HEK293 (cell line): ENCODE results near the gene CLIC4.

Experiments used
- GLI4 ChIP-seq: fragments of 450-650 bp; formaldehyde crosslinking; IDR thresholded peaks from 2 replicates; pipeline ENCODE4 v1.5.1; 2016; ENCODE audit warnings: missing biosample characterization, missing genetic modification characterization
- INSM2 ChIP-seq: fragments of 450-650 bp; formaldehyde crosslinking; IDR thresholded peaks from 2 replicates; pipeline ENCODE4 v1.5.1; 2016; ENCODE audit warnings: missing biosample characterization, missing genetic modification characterization
- KLF16 ChIP-seq: fragments of 450-650 bp; formaldehyde crosslinking; IDR thresholded peaks from 2 replicates; pipeline ENCODE4 v1.5.1; 2017; ENCODE audit warnings: missing biosample characterization, missing genetic modification characterization
- KLF8 ChIP-seq: fragments of 450-650 bp; formaldehyde crosslinking; IDR thresholded peaks from 2 replicates; pipeline ENCODE4 v1.5.1; 2016; ENCODE audit warnings: missing biosample characterization, missing genetic modification characterization
- PATZ1 ChIP-seq: fragments of 450-650 bp; formaldehyde crosslinking; IDR thresholded peaks from 2 replicates; pipeline ENCODE4 v1.5.1; 2016; ENCODE audit warnings: missing biosample characterization, missing genetic modification characterization
- PBX3 ChIP-seq: sonication (generic); formaldehyde crosslinking; IDR thresholded peaks from 2 replicates; pipeline ENCODE4 v1.8.1; 2022; ENCODE audit warnings: mild to moderate bottlenecking, moderate library complexity, missing genetic modification reagents
- PRDM10 ChIP-seq: fragments of 450-650 bp; formaldehyde crosslinking; IDR thresholded peaks from 2 replicates; pipeline ENCODE4 v1.5.1; 2016; ENCODE audit warnings: missing biosample characterization, missing genetic modification characterization
- YY1 ChIP-seq: fragments of 450-650 bp; formaldehyde crosslinking; IDR thresholded peaks from 2 replicates; pipeline ENCODE4 v1.5.1; 2018; ENCODE audit warnings: missing biosample characterization, missing genetic modification characterization
- ZBTB1 ChIP-seq: fragments of 450-650 bp; formaldehyde crosslinking; IDR thresholded peaks from 2 replicates; pipeline ENCODE4 v1.5.1; 2016; ENCODE audit warnings: missing biosample characterization, missing genetic modification characterization
- ZBTB17 ChIP-seq: fragments of 450-650 bp; formaldehyde crosslinking; IDR thresholded peaks from 2 replicates; pipeline ENCODE4 v1.5.1; 2016; ENCODE audit warnings: missing biosample characterization, missing genetic modification characterization
- ZBTB48 ChIP-seq: fragments of 450-650 bp; formaldehyde crosslinking; IDR thresholded peaks from 2 replicates; pipeline ENCODE4 v1.5.1; 2016; ENCODE audit warnings: missing biosample characterization, missing genetic modification characterization
- ZNF2 ChIP-seq: fragments of 450-650 bp; formaldehyde crosslinking; IDR thresholded peaks from 2 replicates; pipeline ENCODE4 v1.5.1; 2016; ENCODE audit warnings: missing biosample characterization, missing genetic modification characterization
- ZNF26 ChIP-seq: fragments of 450-650 bp; formaldehyde crosslinking; IDR thresholded peaks from 2 replicates; pipeline ENCODE4 v1.5.1; 2016; ENCODE audit warnings: missing biosample characterization, missing genetic modification characterization
- ZNF324 ChIP-seq: fragments of 450-650 bp; formaldehyde crosslinking; IDR thresholded peaks from 2 replicates; pipeline ENCODE4 v1.5.1; 2016; ENCODE audit warnings: missing biosample characterization, missing genetic modification characterization
- ZNF362 ChIP-seq: fragments of 450-650 bp; formaldehyde crosslinking; IDR thresholded peaks from 2 replicates; pipeline ENCODE4 v1.5.1; 2016; ENCODE audit warnings: missing biosample characterization, missing genetic modification characterization
- ZNF398 ChIP-seq: fragments of 450-650 bp; formaldehyde crosslinking; IDR thresholded peaks from 2 replicates; pipeline ENCODE4 v1.5.1; 2017; ENCODE audit warnings: missing biosample characterization, missing genetic modification characterization
- ZNF404 ChIP-seq: fragments of 450-650 bp; formaldehyde crosslinking; IDR thresholded peaks from 2 replicates; pipeline ENCODE4 v1.5.1; 2017; ENCODE audit warnings: missing biosample characterization, missing genetic modification characterization
- ZNF416 ChIP-seq: fragments of 450-650 bp; formaldehyde crosslinking; IDR thresholded peaks from 2 replicates; pipeline ENCODE4 v1.5.1; 2016; ENCODE audit warnings: missing biosample characterization, missing genetic modification characterization
- ZNF488 ChIP-seq: fragments of 450-650 bp; formaldehyde crosslinking; IDR thresholded peaks from 2 replicates; pipeline ENCODE4 v1.5.1; 2016; ENCODE audit warnings: missing biosample characterization, missing genetic modification characterization
- ZNF580 ChIP-seq: fragments of 450-650 bp; formaldehyde crosslinking; IDR thresholded peaks from 2 replicates; pipeline ENCODE4 v1.5.1; 2016; ENCODE audit warnings: missing biosample characterization, missing genetic modification characterization
- ZNF600 ChIP-seq: fragments of 450-650 bp; formaldehyde crosslinking; IDR thresholded peaks from 2 replicates; pipeline ENCODE4 v1.5.1; 2016; ENCODE audit warnings: missing biosample characterization, missing genetic modification characterization
- ZNF792 ChIP-seq: fragments of 450-650 bp; formaldehyde crosslinking; IDR thresholded peaks from 2 replicates; pipeline ENCODE4 v1.5.1; 2016; ENCODE audit warnings: missing biosample characterization, missing genetic modification characterization
- ZSCAN18 ChIP-seq: fragments of 450-650 bp; formaldehyde crosslinking; IDR thresholded peaks from 2 replicates; pipeline ENCODE4 v1.5.1; 2016; ENCODE audit warnings: missing biosample characterization, missing genetic modification characterization

Gene CLIC4

GRCh38 chr1:24762133-24762676, 17.0 kb downstream of the CLIC4 start (continued):
- TF ChIP-seq ZNF792 (tag by site-specific recombination) (no peak), ZBTB1 (tag by site-specific recombination) (no peak), ZNF404 (tag by site-specific recombination) (no peak), ZNF600 (peak; percentile 54; the same call in 1 of the 2 replicates), ZBTB48 (0 out of 2 replicates have a peak, but pooled peaks have one; percentile 50), GLI4 (tag by site-specific recombination) (no peak), PRDM10 (no peak), ZBTB17 (tag by site-specific recombination) (peak; percentile 33; the same call in 1 of the 2 replicates), ZSCAN18 (tag by site-specific recombination) (no peak), PATZ1 (tag by site-specific recombination) (0 out of 2 replicates have a peak, but pooled peaks have one; percentile 12), ZNF26 (tag by site-specific recombination) (no peak), INSM2 (tag by site-specific recombination) (0 out of 2 replicates have a peak, but pooled peaks have one; percentile 33), ZNF416 (tag by site-specific recombination) (no peak), ZNF398 (tag by site-specific recombination) (peak; percentile 90), ZNF580 (tag by site-specific recombination) (no peak), ZNF362 (tag by site-specific recombination) (peak; percentile 62; the same call in 1 of the 2 replicates), ZNF488 (no peak), PBX3 (CRISPR knock-in tag) (no peak), ZNF324 (tag by site-specific recombination) (0 out of 2 replicates have a peak, but pooled peaks have one; percentile 29), KLF8 (tag by site-specific recombination) (0 out of 2 replicates have a peak, but pooled peaks have one; percentile 11), YY1 (tag by site-specific recombination) (no peak), ZNF2 (no peak), KLF16 (tag by site-specific recombination) (no peak)
